Naive thymus-derived CD4-positive, alpha-beta T cell (primary cell): ENCODE measurements around the gene AMBP. TPM values are rescaled to one million over a fixed set of nuclear protein-coding genes. Genes with fewer than 3 reads are reported as not detected.

Experiments
- ATAC-seq: fragments of 150-1000 bp; cut with Tn5 transposase; 2 replicates; pipeline ENCODE4 v1.10.0; 2021; ENCODE audit warnings: mild to moderate bottlenecking, moderate library complexity
- CTCF ChIA-PET: fragments of 350-600 bp; sonication (Branson Sonifier 250); formaldehyde crosslinking; loops from one replicate; lab custom pipeline; 2021; ENCODE audit warnings: antibody characterized with exemption; lab: Charles Lee
- POLR2A ChIA-PET: fragments of 350-600 bp; sonication (Branson Sonifier 250); formaldehyde crosslinking; loops from one replicate; lab custom pipeline; 2021; ENCODE audit warnings: antibody characterized with exemption, inconsistent platforms; lab: Charles Lee
- DNase-seq, 9 donors: peaks; one replicate each; pipeline versions ENCODE4 v3.0.0 to v3.0.0-alpha.2; 2020 to 2022; ENCODE audit warnings: mixed read lengths in 1 of 9
- H3K27ac ChIP-seq: one replicate; pipeline ENCODE4 v1.7.0; 2013; ENCODE audit warnings: mild to moderate bottlenecking, low read depth, low read length, moderate library complexity
- H3K27me3 ChIP-seq, 2 donors: one replicate each; pipeline ENCODE4 v1.7.0; 2013; ENCODE audit warnings: low read length in 2 of 2, mild to moderate bottlenecking in 2 of 2, moderate library complexity in 2 of 2; ENCODE audit not compliant: control insufficient read depth in 2 of 2, insufficient read depth in 2 of 2
- H3K36me3 ChIP-seq, 3 experiments: 1 replicate in 2 of 3; 2 replicates in 1 of 3; pipeline ENCODE4 v1.7.0; 2013; ENCODE audit warnings: low read length in 3 of 3, mild to moderate bottlenecking in 3 of 3, moderate library complexity in 1 of 3; ENCODE audit not compliant: insufficient read depth in 3 of 3, control insufficient read depth in 2 of 3
- H3K4me1 ChIP-seq, 2 donors: one replicate each; pipeline ENCODE4 v1.7.0; 2013; ENCODE audit warnings: low read length in 2 of 2, mild to moderate bottlenecking in 2 of 2, moderate library complexity in 1 of 2; ENCODE audit not compliant: control insufficient read depth in 2 of 2, insufficient read depth in 2 of 2
- H3K4me3 ChIP-seq: 2 replicates; pipeline ENCODE4 v1.7.0; 2013; ENCODE audit warnings: mild to moderate bottlenecking, low read length
- H3K9me3 ChIP-seq, 3 experiments: 1 replicate in 2 of 3; 2 replicates in 1 of 3; pipeline ENCODE4 v1.7.0; 2013; ENCODE audit warnings: low read length in 3 of 3; ENCODE audit not compliant: control insufficient read depth in 2 of 3
- H3K27ac Mint-ChIP-seq, 9 donors: one replicate each; pipeline ENCODE4 v1.8.0; 2020 to 2022; ENCODE audit warnings: mixed read lengths in 9 of 9, mild to moderate bottlenecking in 8 of 9, moderate library complexity in 5 of 9, inconsistent platforms in 2 of 9
- H3K27me3 Mint-ChIP-seq, 5 donors: one replicate each; pipeline ENCODE4 v1.8.0; 2021 to 2022; ENCODE audit warnings: mixed read lengths in 5 of 5, mild to moderate bottlenecking in 1 of 5
- H3K36me3 Mint-ChIP-seq, 5 donors: one replicate each; pipeline ENCODE4 v1.8.0; 2020 to 2022; ENCODE audit warnings: mixed read lengths in 5 of 5, mild to moderate bottlenecking in 3 of 5, inconsistent platforms in 1 of 5
- H3K4me1 Mint-ChIP-seq, 7 donors: one replicate each; pipeline ENCODE4 v1.8.0; 2020 to 2022; ENCODE audit warnings: mixed read lengths in 7 of 7, mild to moderate bottlenecking in 3 of 7, inconsistent platforms in 1 of 7
- H3K4me3 Mint-ChIP-seq, 10 donors: one replicate each; pipeline ENCODE4 v1.8.0; 2020 to 2022; ENCODE audit warnings: mild to moderate bottlenecking in 10 of 10, mixed read lengths in 10 of 10, moderate library complexity in 6 of 10, inconsistent platforms in 2 of 10
- H3K9me3 Mint-ChIP-seq, 11 donors: one replicate each; pipeline ENCODE4 v1.8.0; 2020 to 2022; ENCODE audit warnings: mixed read lengths in 11 of 11, mild to moderate bottlenecking in 4 of 11, inconsistent platforms in 1 of 11, moderate library complexity in 1 of 11
- intact Hi-C, 2 donors: fragments of 100-400 bp; cut with micrococcal nuclease; formaldehyde crosslinking; loops; one replicate each; pipeline ENCODE4 v1.15.1; 2023
- polyA plus RNA-seq, 2 donors: library from polyadenylated mRNA; unstranded; fragments of 300-500 nt; fragmentation: Illumina TruSeq; gene quantifications; one replicate each; pipeline ENCODE4 v1.2.3, GENCODE V29; 2021
- total RNA-seq, 6 experiments: library from RNA in 5 of 6; stranded (reverse) in 5 of 6; gene quantifications; 1 replicate in 5 of 6; 2 replicates in 1 of 6; pipeline ENCODE4 v1.2.3 and lab custom pipeline; 2021 to 2026

Gene AMBP
- total and polyA plus RNA-seq, 7 experiments from 2014 or later: not detected

GRCh38 chr9:114033397-114034103, 44.5 kb downstream of the AMBP start:
- POLR2A ChIA-PET: no interaction called here
- Histone ChIP-seq H3K36me3 (no peaks in the 10 kb centered on the region), H3K9me3 (no peaks in the 10 kb centered on the region), H3K4me1 (no peaks in the 10 kb centered on the region), H3K27me3 (no peaks in the 10 kb centered on the region), H3K4me3 (no peak overlapping the region), H3K27ac (no peak overlapping the region)
- no peak for DNase-seq
- H3K4me3 Mint-ChIP-seq: no peak overlapping the region
- CTCF ChIA-PET: no interaction called here
- ATAC-seq: peak; percentile 8
- H3K27ac Mint-ChIP-seq: no peak overlapping the region
- H3K27me3 Mint-ChIP-seq: no peaks in the 10 kb centered on the region
- no peaks in the 10 kb centered on the region for H3K4me1 Mint-ChIP-seq
- no peaks in the 10 kb centered on the region for H3K9me3 Mint-ChIP-seq
- intact Hi-C loops: no loop called here
- H3K36me3 Mint-ChIP-seq: no peaks in the 10 kb centered on the region

GRCh38 chr9:114031948-114032840, 45.9 kb downstream of the AMBP start:
- Histone ChIP-seq H3K27ac (no peak overlapping the region), H3K27me3 (no peaks in the 10 kb centered on the region), H3K4me1 (no peaks in the 10 kb centered on the region), H3K9me3 (no peaks in the 10 kb centered on the region), H3K4me3 (no peak overlapping the region), H3K36me3 (no peaks in the 10 kb centered on the region)
- no peak for ATAC-seq
- DNase-seq: no peak
- no peaks in the 10 kb centered on the region for H3K4me1 Mint-ChIP-seq
- ChIA-PET POLR2A (no interaction called here), CTCF (no interaction called here)
- no peak overlapping the region for H3K4me3 Mint-ChIP-seq
- no peaks in the 10 kb centered on the region for H3K9me3 Mint-ChIP-seq
- H3K27ac Mint-ChIP-seq: no peak overlapping the region
- intact Hi-C loops: no loop called here
- no peaks in the 10 kb centered on the region for H3K36me3 Mint-ChIP-seq
- H3K27me3 Mint-ChIP-seq: no peaks in the 10 kb centered on the region

- no peak overlapping the region for H3K27ac Mint-ChIP-seq
- no peak for ATAC-seq
Observed at GRCh38 chr9:114031037-114031630, 47.0 kb downstream of the AMBP start.

GRCh38 chr9:114030364-114030763, 47.7 kb downstream of the AMBP start:
- intact Hi-C loops: no loop called here
- Histone ChIP-seq H3K9me3 (no peaks in the 10 kb centered on the region), H3K36me3 (no peaks in the 10 kb centered on the region), H3K4me3 (no peak overlapping the region), H3K27ac (no peak overlapping the region), H3K4me1 (no peaks in the 10 kb centered on the region), H3K27me3 (no peaks in the 10 kb centered on the region)
- ChIA-PET CTCF (no interaction called here), POLR2A (no interaction called here)
- Mint-ChIP-seq H3K36me3 (peaks cover 0 to 10% (median 0%) of the 10 kb centered on the region in 5 donors), H3K27me3 (peaks cover 0 to 8% (median 0%) of the 10 kb centered on the region in 5 donors), H3K4me1 (no peaks in the 10 kb centered on the region), H3K9me3 (peaks cover 0 to 5% (median under 1%) of the 10 kb centered on the region in 11 donors), H3K4me3 (no peak overlapping the region), H3K27ac (no peak overlapping the region)
- DNase-seq (no peak), ATAC-seq (no peak)

More at GRCh38 chr9:114031037-114031630, 47.0 kb downstream of the AMBP start:
- Histone ChIP-seq H3K4me1 (no peaks in the 10 kb centered on the region), H3K27me3 (no peaks in the 10 kb centered on the region), H3K4me3 (no peak overlapping the region), H3K36me3 (no peaks in the 10 kb centered on the region), H3K27ac (no peak overlapping the region), H3K9me3 (no peaks in the 10 kb centered on the region)
- Mint-ChIP-seq H3K4me1 (no peaks in the 10 kb centered on the region), H3K27me3 (peaks cover 0 to 3% (median 0%) of the 10 kb centered on the region in 5 donors), H3K36me3 (peaks cover 0 to 5% (median 0%) of the 10 kb centered on the region in 5 donors), H3K9me3 (no peaks in the 10 kb centered on the region), H3K4me3 (no peak overlapping the region)
- DNase-seq: no peak
- POLR2A ChIA-PET: no interaction called here
- intact Hi-C loops: no loop called here
- CTCF ChIA-PET: no interaction called here

- H3K36me3 Mint-ChIP-seq: peaks cover 0 to 16% (median 6%) of the 10 kb centered on the region in 5 donors
- ATAC-seq (no peak), DNase-seq (no peak)
- intact Hi-C loops: no loop called here
- peaks cover 0 to 8% (median 0%) of the 10 kb centered on the region in 5 donors for H3K27me3 Mint-ChIP-seq
- no peak overlapping the region for H3K4me3 Mint-ChIP-seq
- Histone ChIP-seq H3K9me3 (no peaks in the 10 kb centered on the region), H3K27ac (no peak overlapping the region), H3K27me3 (no peaks in the 10 kb centered on the region), H3K4me3 (no peak overlapping the region), H3K36me3 (no peaks in the 10 kb centered on the region), H3K4me1 (no peaks in the 10 kb centered on the region)
- CTCF ChIA-PET: no interaction called here
- no peaks in the 10 kb centered on the region for H3K4me1 Mint-ChIP-seq
- POLR2A ChIA-PET: no interaction called here
- no peak overlapping the region for H3K27ac Mint-ChIP-seq
- H3K9me3 Mint-ChIP-seq: peaks cover 0 to 12% (median 6%) of the 10 kb centered on the region in 11 donors
Observed at GRCh38 chr9:114029311-114030170, 48.6 kb downstream of the AMBP start.

- no peak overlapping the region for H3K4me3 Mint-ChIP-seq
- no peak overlapping the region for H3K4me3 ChIP-seq
- peaks cover 2 to 21% (median 12%) of the 10 kb centered on the region in 11 donors for H3K9me3 Mint-ChIP-seq
- no peaks in the 10 kb centered on the region for H3K27me3 ChIP-seq
- no peak for DNase-seq
- H3K27ac ChIP-seq: no peak overlapping the region
- intact Hi-C loops: no loop called here
- POLR2A ChIA-PET: no interaction called here
- ATAC-seq: no peak
- peaks cover 0 to 4% (median 0%) of the 10 kb centered on the region in 3 experiments for H3K9me3 ChIP-seq
- no peaks in the 10 kb centered on the region for H3K4me1 ChIP-seq
- H3K27me3 Mint-ChIP-seq: peaks cover 0 to 8% (median 0%) of the 10 kb centered on the region in 5 donors
- H3K4me1 Mint-ChIP-seq: no peaks in the 10 kb centered on the region
- H3K36me3 Mint-ChIP-seq: peaks cover 0 to 24% (median 7%) of the 10 kb centered on the region in 5 donors
- no peaks in the 10 kb centered on the region for H3K36me3 ChIP-seq
- no peak overlapping the region for H3K27ac Mint-ChIP-seq
- CTCF ChIA-PET: no interaction called here
Observed at GRCh38 chr9:114028646-114029045, 49.5 kb downstream of the AMBP start.
